ENCODE data around the gene IMPG2.

- TF ChIP-seq NR2C2 (CRISPR knock-in tag; IDR thresholded peaks at IDR 0.05) (no peak), CTCF (IDR thresholded peaks at IDR 0.05) (no peak), GRHL2 (CRISPR knock-in tag; IDR thresholded peaks at IDR 0.05; ENCODE audit: insufficient replicate concordance, severe bottlenecking) (no peak), FOXK1 (CRISPR knock-in tag; IDR thresholded peaks at IDR 0.05) (no peak), ERG (CRISPR knock-in tag; IDR thresholded peaks at IDR 0.05) (no peak), MAX (CRISPR knock-in tag; IDR thresholded peaks at IDR 0.05) (no peak), ATF1 (CRISPR knock-in tag; IDR thresholded peaks at IDR 0.05) (no peak), TEAD1 (CRISPR knock-in tag; IDR thresholded peaks at IDR 0.05) (no peak), FOXP4 (CRISPR knock-in tag; IDR thresholded peaks at IDR 0.05) (no peak), ZNF263 (CRISPR knock-in tag; IDR thresholded peaks at IDR 0.05; ENCODE audit: low read depth) (no peak), ESRRA (CRISPR knock-in tag; IDR thresholded peaks at IDR 0.05; ENCODE audit: borderline replicate concordance) (no peak), ZNF512 (CRISPR knock-in tag; IDR thresholded peaks at IDR 0.05; ENCODE audit: borderline replicate concordance) (no peak), ZNF138 (CRISPR knock-in tag; conservative IDR thresholded peaks at IDR 0.05) (no peak)
Observed at GRCh38 chr3:101189796-101190195, 130.6 kb downstream of the IMPG2 start.
